Measurements from ENCODE around the gene SLC26A1. TPM values are rescaled to one million over a fixed set of nuclear protein-coding genes. Genes with fewer than 3 reads are reported as not detected.

SLC26A1 gene
- polyA plus RNA-seq, 1 donor from 2014 or later, result 0.12 TPM

GRCh38 chr4:946517-947471, 46.4 kb downstream of the SLC26A1 start:
- Histone ChIP-seq H3K27me3 (ENCODE audit: insufficient read depth, low read depth, low read length) (no peaks in the 10 kb centered on the region), H3K9ac (ENCODE audit: low read length) (no peak overlapping the region), H3K4me2 (ENCODE audit: low read length) (no peak overlapping the region), H2AFZ (ENCODE audit: low read depth, low read length) (no peak overlapping the region), H3K9me3 (ENCODE audit: low read length) (no peaks in the 10 kb centered on the region), H3K4me3 (ENCODE audit: low read length) (no peak overlapping the region), H4K20me1 (ENCODE audit: insufficient read depth) (no peaks in the 10 kb centered on the region), H3K9me2 (ENCODE audit: insufficient read depth, low read length) (no peaks in the 10 kb centered on the region), H3K36me3 (ENCODE audit: insufficient read depth, low read length) (no peaks in the 10 kb centered on the region), H3K79me2 (replicated peaks; ENCODE audit: insufficient read depth, low read length) (no peaks in the 10 kb centered on the region), H3F3A (ENCODE audit: insufficient read depth, low read length, poor library complexity, severe bottlenecking) (no peaks in the 10 kb centered on the region), H3K27ac (ENCODE audit: low read length) (no peak overlapping the region)
- no peak for TF ChIP-seq POLR2AphosphoS5 (IDR thresholded peaks at IDR 0.05)
- no peak for TF ChIP-seq SMC3 (conservative IDR thresholded peaks at IDR 0.05; ENCODE audit: poor library complexity)
- no peak for TF ChIP-seq REST (IDR thresholded peaks at IDR 0.05; ENCODE audit: borderline replicate concordance)
- no peak for TF ChIP-seq CTCF (IDR thresholded peaks at IDR 0.05; ENCODE audit: poor library complexity, severe bottlenecking)
- TF ChIP-seq TAF1 (IDR thresholded peaks at IDR 0.05; ENCODE audit: low read depth), result no peak
- TF ChIP-seq RAD21 (conservative IDR thresholded peaks at IDR 0.05), result no peak
- TF ChIP-seq EP300 (conservative IDR thresholded peaks at IDR 0.05; ENCODE audit: poor library complexity, severe bottlenecking), result no peak
- TF ChIP-seq EZH2 (IDR thresholded peaks at IDR 0.05; ENCODE audit: borderline replicate concordance, insufficient read depth, low read length, poor library complexity, severe bottlenecking), result no peak
- no peak for TF ChIP-seq MXI1 (conservative IDR thresholded peaks at IDR 0.05; ENCODE audit: poor library complexity, severe bottlenecking)

GRCh38 chr4:946103-946450, 47.1 kb downstream of the SLC26A1 start:
- TF ChIP-seq CTCF (IDR thresholded peaks at IDR 0.05; ENCODE audit: poor library complexity, severe bottlenecking) (no peak), EP300 (conservative IDR thresholded peaks at IDR 0.05; ENCODE audit: poor library complexity, severe bottlenecking) (no peak), TAF1 (IDR thresholded peaks at IDR 0.05; ENCODE audit: low read depth) (no peak), REST (IDR thresholded peaks at IDR 0.05; ENCODE audit: borderline replicate concordance) (no peak), MXI1 (conservative IDR thresholded peaks at IDR 0.05; ENCODE audit: poor library complexity, severe bottlenecking) (no peak), POLR2AphosphoS5 (IDR thresholded peaks at IDR 0.05) (no peak), EZH2 (IDR thresholded peaks at IDR 0.05; ENCODE audit: borderline replicate concordance, insufficient read depth, low read length, poor library complexity, severe bottlenecking) (no peak), RAD21 (conservative IDR thresholded peaks at IDR 0.05) (no peak), SMC3 (conservative IDR thresholded peaks at IDR 0.05; ENCODE audit: poor library complexity) (no peak)
- H3K4me2 ChIP-seq (ENCODE audit: low read length), result no peak overlapping the region
- no peaks in the 10 kb centered on the region for H3K36me3 ChIP-seq (ENCODE audit: insufficient read depth, low read length)
- no peak overlapping the region for H3K27ac ChIP-seq (ENCODE audit: low read length)
- H4K20me1 ChIP-seq (ENCODE audit: insufficient read depth), result no peaks in the 10 kb centered on the region
- no peaks in the 10 kb centered on the region for H3K27me3 ChIP-seq (ENCODE audit: insufficient read depth, low read depth, low read length)
- no peaks in the 10 kb centered on the region for H3K9me2 ChIP-seq (ENCODE audit: insufficient read depth, low read length)
- no peaks in the 10 kb centered on the region for H3F3A ChIP-seq (ENCODE audit: insufficient read depth, low read length, poor library complexity, severe bottlenecking)
- no peak overlapping the region for H2AFZ ChIP-seq (ENCODE audit: low read depth, low read length)
- H3K9ac ChIP-seq (ENCODE audit: low read length), result no peak overlapping the region
- H3K4me3 ChIP-seq (ENCODE audit: low read length), result no peak overlapping the region
- no peaks in the 10 kb centered on the region for H3K9me3 ChIP-seq (ENCODE audit: low read length)
- H3K79me2 ChIP-seq (replicated peaks; ENCODE audit: insufficient read depth, low read length), result no peaks in the 10 kb centered on the region

Data from neural cell (in vitro differentiated cells).